ENCODE data around the gene STX8.

STX8 gene

GRCh38 chr17:9211133-9211765 lies 364.4 kb downstream of the STX8 start:
- TF ChIP-seq FOXP2 (optimal IDR thresholded peaks at IDR 0.05; ENCODE audit: borderline replicate concordance, extremely low read depth, extremely low read length, insufficient read depth) (no peak), SIN3A (IDR thresholded peaks at IDR 0.05; ENCODE audit: borderline replicate concordance, insufficient read depth, low read length) (no peak)

GRCh38 chr17:9209781-9210370 lies 365.7 kb downstream of the STX8 start:
- TF ChIP-seq REST (IDR thresholded peaks at IDR 0.05; ENCODE audit: insufficient read depth in 1 of 2, low read depth in 2 of 2, low read length in 2 of 2) (no peak), POLR2AphosphoS5 (IDR thresholded peaks at IDR 0.05; ENCODE audit: low read depth, low read length) (no peak), FOXP2 (optimal IDR thresholded peaks at IDR 0.05; ENCODE audit: borderline replicate concordance, extremely low read depth, extremely low read length, insufficient read depth) (no peak), SIN3A (IDR thresholded peaks at IDR 0.05; ENCODE audit: borderline replicate concordance, insufficient read depth, low read length) (no peak), TAF1 (IDR thresholded peaks at IDR 0.05; ENCODE audit: borderline replicate concordance, insufficient read depth, low read length) (no peak)

GRCh38 chr17:9209347-9209746 lies 366.3 kb downstream of the STX8 start:
- TF ChIP-seq REST (IDR thresholded peaks at IDR 0.05; ENCODE audit: insufficient read depth in 1 of 2, low read depth in 2 of 2, low read length in 2 of 2) (no peak), POLR2AphosphoS5 (IDR thresholded peaks at IDR 0.05; ENCODE audit: low read depth, low read length) (no peak), TAF1 (IDR thresholded peaks at IDR 0.05; ENCODE audit: borderline replicate concordance, insufficient read depth, low read length) (no peak), SIN3A (IDR thresholded peaks at IDR 0.05; ENCODE audit: borderline replicate concordance, insufficient read depth, low read length) (no peak), FOXP2 (optimal IDR thresholded peaks at IDR 0.05; ENCODE audit: borderline replicate concordance, extremely low read depth, extremely low read length, insufficient read depth) (no peak)

- TF ChIP-seq FOXP2 (optimal IDR thresholded peaks at IDR 0.05; ENCODE audit: borderline replicate concordance, extremely low read depth, extremely low read length, insufficient read depth) (no peak), POLR2AphosphoS5 (IDR thresholded peaks at IDR 0.05; ENCODE audit: low read depth, low read length) (no peak), TAF1 (IDR thresholded peaks at IDR 0.05; ENCODE audit: borderline replicate concordance, insufficient read depth, low read length) (no peak), SIN3A (IDR thresholded peaks at IDR 0.05; ENCODE audit: borderline replicate concordance, insufficient read depth, low read length) (no peak), REST (IDR thresholded peaks at IDR 0.05; ENCODE audit: insufficient read depth in 1 of 2, low read depth in 2 of 2, low read length in 2 of 2) (no peak)
Observed at GRCh38 chr17:9208381-9209105, 367.1 kb downstream of the STX8 start.

GRCh38 chr17:9206741-9207332 lies 368.8 kb downstream of the STX8 start:
- TF ChIP-seq TAF1 (IDR thresholded peaks at IDR 0.05; ENCODE audit: borderline replicate concordance, insufficient read depth, low read length): no peak

- TF ChIP-seq SIN3A (IDR thresholded peaks at IDR 0.05; ENCODE audit: borderline replicate concordance, insufficient read depth, low read length) (no peak), TAF1 (IDR thresholded peaks at IDR 0.05; ENCODE audit: borderline replicate concordance, insufficient read depth, low read length) (no peak), FOXP2 (optimal IDR thresholded peaks at IDR 0.05; ENCODE audit: borderline replicate concordance, extremely low read depth, extremely low read length, insufficient read depth) (no peak), POLR2AphosphoS5 (IDR thresholded peaks at IDR 0.05; ENCODE audit: low read depth, low read length) (no peak), REST (IDR thresholded peaks at IDR 0.05; ENCODE audit: insufficient read depth in 1 of 2, low read depth in 2 of 2, low read length in 2 of 2) (no peak)
Observed at GRCh38 chr17:9206410-9206703, 369.3 kb downstream of the STX8 start.
